SK-N-SH (cell line): Measurements from ENCODE around the gene EEFSEC. TPM values are rescaled to one million over a fixed set of nuclear protein-coding genes. Genes with fewer than 3 reads are reported as not detected.

ENCODE experiments used
- CTCF ChIA-PET: fragments of 300-600, 350-600 bp; formaldehyde crosslinking; extraction: SDS; loops from one replicate; lab custom pipeline; 2021; lab: Yijun Ruan, JAX
- POLR2A ChIA-PET: fragments of 350-600 bp; sonication (Branson Sonifier 250); formaldehyde crosslinking; extraction: SDS; loops from one replicate; lab custom pipeline; 2020; ENCODE audit warnings: antibody characterized with exemption, inconsistent platforms; lab: Yijun Ruan, JAX
- DNase-seq: peaks from one replicate; pipeline ENCODE4 v3.0.0; 2012
- H2AFZ ChIP-seq: fragments of 200-600 bp; sonication (generic); 2 replicates; pipeline ENCODE4 v1.8.1; 2016; ENCODE audit warnings: antibody characterized with exemption, mild to moderate bottlenecking, low read depth
- H3F3A ChIP-seq: fragments of 200-600 bp; sonication (generic); replicated peaks from 2 replicates; pipeline ENCODE3; 2016; ENCODE audit warnings: antibody characterized with exemption, mild to moderate bottlenecking; ENCODE audit not compliant: insufficient read depth
- H3K27ac ChIP-seq, 2 experiments: fragments of 200-500 bp in 1 of 2; fragments of 200-600 bp in 1 of 2; sonication (Bioruptor generic) in 1 of 2; sonication (generic), shearing (Covaris generic) in 1 of 2; 2 replicates each; pipeline versions ENCODE4 v1.5.1 to v1.6.1; 2014 to 2016; ENCODE audit warnings: low read depth in 2 of 2, inconsistent platforms in 1 of 2, low read length in 1 of 2, mild to moderate bottlenecking in 1 of 2, mixed read lengths in 1 of 2
- H3K27me3 ChIP-seq: fragments of 200-600 bp; sonication (generic), shearing (Covaris generic); 2 replicates; pipeline ENCODE4 v1.6.1; 2016; ENCODE audit warnings: mixed run types; ENCODE audit not compliant: insufficient read depth
- H3K36me3 ChIP-seq, 2 experiments: fragments of 200-500 bp in 1 of 2; fragments of 200-600 bp in 1 of 2; sonication (Bioruptor generic) in 1 of 2; sonication (generic) in 1 of 2; replicated peaks in 1 of 2; 2 replicates each; pipeline versions ENCODE3 to v1.5.1; 2014 to 2016; ENCODE audit warnings: low read length in 1 of 2, mild to moderate bottlenecking in 1 of 2; ENCODE audit not compliant: insufficient read depth in 2 of 2, control insufficient read depth in 1 of 2
- H3K4me1 ChIP-seq, 2 experiments: fragments of 200-500 bp in 1 of 2; fragments of 200-600 bp in 1 of 2; sonication (Bioruptor generic) in 1 of 2; sonication (generic), shearing (Covaris generic) in 1 of 2; 2 replicates each; pipeline versions ENCODE4 v1.5.1 to v1.6.1; 2014 to 2016; ENCODE audit warnings: low read depth in 1 of 2, low read length in 1 of 2, mixed run types in 1 of 2; ENCODE audit not compliant: insufficient read depth in 2 of 2, control insufficient read depth in 1 of 2
- H3K4me2 ChIP-seq: fragments of 200-600 bp; sonication (generic), shearing (Covaris generic); 2 replicates; pipeline ENCODE4 v1.6.1; 2017; ENCODE audit warnings: mixed run types
- H3K4me3 ChIP-seq, 2 experiments: fragments of 200-500 bp in 1 of 2; fragments of 200-600 bp in 1 of 2; sonication (Bioruptor generic) in 1 of 2; sonication (generic), shearing (Covaris generic) in 1 of 2; 2 replicates each; pipeline versions ENCODE4 v1.5.1 to v1.8.1; 2014 to 2016; ENCODE audit warnings: low read depth in 2 of 2, inconsistent platforms in 1 of 2, low read length in 1 of 2, mild to moderate bottlenecking in 1 of 2, mixed read lengths in 1 of 2, moderate library complexity in 1 of 2
- H3K79me2 ChIP-seq: fragments of 200-600 bp; sonication (generic); 2 replicates; pipeline ENCODE4 v1.8.1; 2017; ENCODE audit warnings: mild to moderate bottlenecking; ENCODE audit not compliant: insufficient read depth
- H3K9ac ChIP-seq: fragments of 200-600 bp; sonication (generic); 2 replicates; pipeline ENCODE4 v1.6.1; 2017; ENCODE audit warnings: mixed run types
- H3K9me2 ChIP-seq: fragments of 200-600 bp; sonication (generic); 2 replicates; pipeline ENCODE4 v1.6.1; 2017; ENCODE audit warnings: mixed run types
- H3K9me3 ChIP-seq: fragments of 200-600 bp; sonication (generic); 2 replicates; pipeline ENCODE4 v1.6.1; 2017; ENCODE audit warnings: mixed run types, mild to moderate bottlenecking, moderate library complexity
- H4K20me1 ChIP-seq: fragments of 200-600 bp; sonication (generic); 2 replicates; pipeline ENCODE4 v1.6.1; 2017; ENCODE audit warnings: mild to moderate bottlenecking, mixed run types; ENCODE audit not compliant: insufficient read depth
- EP300 ChIP-seq, 2 experiments: IDR thresholded peaks; 2 replicates each; pipeline versions ENCODE4 v1.4.0 to v1.6.1; 2012; ENCODE audit warnings: borderline replicate concordance in 1 of 2, low read depth in 1 of 2, low read length in 1 of 2
- EZH2phosphoT487 ChIP-seq: fragments of 200-600 bp; sonication (generic); IDR thresholded peaks from 2 replicates; pipeline ENCODE4 v1.6.1; 2017; ENCODE audit warnings: low read depth, mixed run types, mild to moderate bottlenecking, antibody characterized with exemption, moderate library complexity, borderline replicate concordance
- FOSL2 ChIP-seq: IDR thresholded peaks from 2 replicates; pipeline ENCODE4 v1.4.0; 2012; ENCODE audit warnings: low read depth, mild to moderate bottlenecking, moderate library complexity, borderline replicate concordance
- FOXJ3 ChIP-seq: sonication (generic); formaldehyde crosslinking; IDR thresholded peaks from 2 replicates; pipeline ENCODE4 v1.5.1; 2020; ENCODE audit warnings: mild to moderate bottlenecking, missing genetic modification reagents
- FOXM1 ChIP-seq: IDR thresholded peaks from 2 replicates; pipeline ENCODE4 v1.4.0; 2012; ENCODE audit warnings: low read depth, mild to moderate bottlenecking
- JUND ChIP-seq: IDR thresholded peaks from 2 replicates; pipeline ENCODE4 v1.4.0; 2012
- MAX ChIP-seq: IDR thresholded peaks from 2 replicates; pipeline ENCODE4 v1.4.0; 2012; ENCODE audit warnings: low read depth
- MXI1 ChIP-seq: IDR thresholded peaks from 2 replicates; pipeline ENCODE4 v1.6.1; 2012; ENCODE audit warnings: mild to moderate bottlenecking, low read depth, low read length, improper control_type of control experiment
- NFIC ChIP-seq: IDR thresholded peaks from 2 replicates; pipeline ENCODE4 v1.4.0; 2012; ENCODE audit warnings: borderline replicate concordance
- NRF1 ChIP-seq: IDR thresholded peaks from 2 replicates; pipeline ENCODE4 v1.6.1; 2012; ENCODE audit warnings: low read depth, mild to moderate bottlenecking, low read length
- RAD21 ChIP-seq: IDR thresholded peaks from 2 replicates; pipeline ENCODE4 v1.6.1; 2012; ENCODE audit warnings: mild to moderate bottlenecking, low read length
- RXRA ChIP-seq: IDR thresholded peaks from 2 replicates; pipeline ENCODE4 v1.4.0; 2012; ENCODE audit warnings: low read depth, mild to moderate bottlenecking, borderline replicate concordance
- TCF12 ChIP-seq: IDR thresholded peaks from 2 replicates; pipeline ENCODE4 v1.4.0; 2012
- USF1 ChIP-seq: IDR thresholded peaks from 2 replicates; pipeline ENCODE4 v1.4.0; 2012; ENCODE audit warnings: low read depth, borderline replicate concordance
- USF2 ChIP-seq: fragments of 150-350 bp; IDR thresholded peaks from 2 replicates; pipeline ENCODE4 v1.6.1; 2017; ENCODE audit warnings: antibody characterized with exemption, low read length, low read depth, borderline replicate concordance
- YY1 ChIP-seq: IDR thresholded peaks from 2 replicates; pipeline ENCODE4 v1.4.0; 2012; ENCODE audit warnings: low read depth, mild to moderate bottlenecking
- WGBS: methylation state at CpG from one replicate; pipeline ENCODE4 v1.1.6; 2017; ENCODE audit warnings: low lambda C conversion rate; 5-methylcytosine and 5-hydroxymethylcytosine counted together
- polyA plus RNA-seq, 3 experiments: library from polyadenylated mRNA; depleted of rRNA; stranded (reverse); fragments of >200 nt; gene quantifications; 2 replicates each; pipeline ENCODE4 v1.2.3, GENCODE V29; 2012

Gene EEFSEC
- polyA plus RNA-seq, 1 of the 3 experiments (the other 2 are of a cell fraction): 12.4 TPM

DNA sequence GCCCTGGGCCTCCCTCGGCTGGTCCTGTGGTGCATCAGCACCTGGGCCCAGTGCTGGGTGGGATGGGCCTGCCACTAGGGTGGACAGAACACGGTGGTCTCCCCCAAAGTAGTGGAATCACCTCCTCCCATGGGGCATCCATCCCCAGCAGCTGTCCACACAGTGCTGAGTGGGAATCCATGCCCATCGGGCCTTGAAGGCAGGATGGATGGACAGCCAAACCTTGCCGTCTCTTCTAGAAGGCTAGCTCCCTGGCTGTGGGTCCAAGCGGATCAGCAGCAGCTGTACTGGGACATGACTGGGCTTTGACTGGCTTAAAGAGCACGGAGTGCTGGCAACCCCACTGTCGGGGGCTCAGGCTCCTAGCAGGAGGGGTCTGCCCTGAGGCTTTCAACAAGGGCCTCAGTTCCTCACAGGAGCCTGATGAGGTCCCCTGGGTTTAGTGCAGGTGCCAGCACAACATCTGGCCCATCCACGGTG lies 189.5 kb downstream of the EEFSEC start (continued):
- TF ChIP-seq MAX (no peak), EZH2phosphoT487 (no peak), EP300 (IDR thresholded peaks at IDR 0.05; ENCODE audit: borderline replicate concordance in 1 of 2, low read depth in 1 of 2, low read length in 1 of 2) (no peak), NFIC (no peak), YY1 (no peak), TCF12 (no peak), USF2 (no peak)

GRCh38 chr3:128343287-128344051 lies 190.2 kb downstream of the EEFSEC start:
- H3K9me3 ChIP-seq: no peaks in the 10 kb centered on the region
- H3K27me3 ChIP-seq: no peaks in the 10 kb centered on the region
- ChIA-PET CTCF (interaction anchor here (1.5 kb wide), 1 partner anchor 68 kb away, joined by 3 read pairs; no protein-coding TSS in a partner anchor), POLR2A (interaction anchor here (0.6 to 1.5 kb wide), 2 partner anchors 40 to 152 kb away, joined by 3 read pairs; no protein-coding TSS in a partner anchor)
- 64% methylated on average over 5 of the region's 6 CpGs for WGBS
- peaks cover 10% of the 10 kb centered on the region for H3F3A ChIP-seq
- H2AFZ ChIP-seq: no peak overlapping the region
- no peaks in the 10 kb centered on the region for H4K20me1 ChIP-seq
- no peaks in the 10 kb centered on the region for H3K9me2 ChIP-seq
- peaks cover 10 to 21% of the 10 kb centered on the region in 2 experiments; a peak in 3 of 4 replicates for H3K4me1 ChIP-seq
- H3K27ac ChIP-seq: peak overlapping the region in 1 of 2 experiments; percentile 76; a peak in 2 of 4 replicates
- H3K4me2 ChIP-seq: peak overlapping the region; percentile 45; the same call in 1 of the 2 replicates
- no peaks in the 10 kb centered on the region for H3K79me2 ChIP-seq
- TF ChIP-seq USF1 (no peak), FOSL2 (peak; percentile 58; the same call in 1 of the 2 replicates), TCF12 (peak; percentile 47; the same call in 1 of the 2 replicates), MXI1 (no peak), NFIC (no peak), RXRA (no peak), FOXM1 (no peak), JUND (peak; percentile 35; the same call in 1 of the 2 replicates), NRF1 (no peak), YY1 (no peak), EZH2phosphoT487 (no peak), RAD21 (no peak), FOXJ3 (CRISPR knock-in tag) (no peak)
- TF ChIP-seq, all 33 proteins: peak for 3
- no peak overlapping the region for H3K9ac ChIP-seq
- peak; percentile 63 for DNase-seq
- H3K36me3 ChIP-seq: no peaks in the 10 kb centered on the region
- no peak overlapping the region for H3K4me3 ChIP-seq
